GM19463 (cell line): ENCODE measurements around the gene KIF2C.
"Not testable (repeated sequence)": the region's sequence is repeated elsewhere in the genome, so short reads cannot be mapped to it uniquely, and the experiment has no call there.

Experiments used
- ATAC-seq: cut with Tn5 transposase; IDR thresholded peaks from one replicate; pipeline ENCODE4 v1.9.1; 2021; ENCODE audit warnings: mild to moderate bottlenecking, moderate library complexity; ENCODE audit not compliant: unreplicated experiment

Gene KIF2C

DNA sequence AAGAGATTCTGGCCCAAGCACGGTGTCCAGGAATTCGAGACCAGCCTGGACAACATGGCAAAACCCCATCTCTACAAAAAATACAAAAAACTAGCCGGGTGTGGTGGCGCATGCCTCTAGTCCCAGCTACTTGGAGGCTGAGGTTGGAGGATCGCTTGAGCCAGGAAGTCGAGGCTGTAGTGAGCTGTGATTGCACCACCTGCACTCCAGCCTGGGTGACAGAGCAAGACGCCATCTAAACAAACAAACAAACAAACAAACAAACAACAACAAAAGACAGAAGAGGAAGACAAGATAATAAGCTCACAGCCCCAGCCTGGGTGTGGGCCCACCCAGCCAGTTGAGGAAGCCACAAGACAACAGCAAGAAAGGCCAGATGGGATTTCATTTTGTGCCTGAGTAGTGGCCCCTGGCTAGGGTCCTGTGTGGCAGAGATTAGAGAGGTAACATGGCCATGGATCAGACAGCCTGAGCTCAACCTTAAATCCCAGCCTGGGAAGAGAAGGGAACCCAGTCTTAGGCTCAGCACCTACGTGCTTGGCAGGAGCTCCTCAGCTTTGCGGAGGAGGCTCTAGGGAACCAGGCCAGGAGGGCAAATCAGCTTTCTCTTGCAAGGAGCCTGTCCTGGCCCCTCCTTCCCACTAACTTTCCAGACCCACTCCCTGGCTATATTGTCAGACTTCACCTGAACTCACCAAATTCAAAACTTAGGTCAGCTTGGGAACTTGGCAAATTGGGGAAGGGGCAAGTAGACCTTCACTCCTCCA is 53.3 kb downstream of the KIF2C start:
- no peak for ATAC-seq

DNA sequence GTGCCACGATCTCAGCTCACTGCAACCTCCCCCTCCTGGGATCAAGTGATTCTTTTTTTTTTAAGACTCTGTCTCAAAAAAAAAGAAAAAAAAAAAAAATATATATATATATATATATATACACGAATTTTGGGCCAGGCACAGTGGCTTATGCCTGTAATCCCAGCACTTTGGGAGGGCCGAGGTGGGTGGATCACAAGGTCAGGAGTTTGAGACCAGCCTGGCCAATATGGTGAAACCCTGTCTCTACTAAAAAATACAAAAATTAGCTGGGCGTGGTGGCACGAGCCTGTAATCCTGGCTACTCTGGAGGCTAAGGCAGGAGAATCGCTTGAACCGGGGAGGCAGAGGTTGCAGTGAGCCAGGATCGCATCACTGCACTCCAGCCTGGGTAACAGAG is 58.2 kb downstream of the KIF2C start:
- ATAC-seq: not testable (repeated sequence)

DNA sequence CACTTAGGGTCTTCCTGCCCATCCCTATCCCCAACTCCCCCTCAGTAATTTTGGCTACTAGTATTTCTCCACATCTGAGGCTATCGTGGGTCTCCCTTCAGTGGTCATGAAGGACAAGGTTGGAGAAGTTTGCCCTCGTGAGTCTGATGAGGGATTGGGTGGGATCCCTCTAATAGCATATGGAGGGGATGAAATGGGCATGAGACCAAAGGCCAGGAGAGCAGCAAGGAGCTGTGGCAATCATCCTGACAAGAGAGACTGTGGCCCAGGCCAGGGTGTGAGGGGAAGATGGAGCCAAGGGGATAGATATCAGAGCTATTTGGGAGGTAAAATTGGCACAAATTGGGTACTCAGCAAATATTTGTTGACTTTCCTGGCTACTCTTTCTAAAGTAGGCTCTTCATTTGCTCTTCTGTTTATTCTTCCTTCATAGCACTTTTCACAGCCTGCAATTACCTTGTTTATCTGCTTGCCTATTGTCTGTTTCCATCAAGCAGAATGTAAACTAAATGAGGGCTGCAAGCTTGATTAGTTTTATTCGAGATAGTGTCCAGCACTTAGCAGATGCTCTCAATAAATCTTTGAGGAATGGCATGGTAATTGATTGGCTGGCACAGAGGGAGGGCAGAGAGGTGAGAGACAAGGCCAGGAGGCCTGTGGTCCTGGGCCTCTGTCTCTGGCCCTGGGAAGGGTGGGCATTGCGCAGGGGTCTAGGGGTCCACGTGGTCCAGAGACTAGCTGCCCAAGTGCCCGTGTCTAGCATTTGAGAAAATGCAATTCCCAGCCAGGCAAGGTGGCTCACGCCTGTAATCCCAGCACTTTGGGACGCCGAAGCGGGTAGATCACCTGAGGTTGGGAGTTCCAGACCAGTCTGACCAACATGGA is 59.1 kb downstream of the KIF2C start:
- ATAC-seq: no peak

DNA sequence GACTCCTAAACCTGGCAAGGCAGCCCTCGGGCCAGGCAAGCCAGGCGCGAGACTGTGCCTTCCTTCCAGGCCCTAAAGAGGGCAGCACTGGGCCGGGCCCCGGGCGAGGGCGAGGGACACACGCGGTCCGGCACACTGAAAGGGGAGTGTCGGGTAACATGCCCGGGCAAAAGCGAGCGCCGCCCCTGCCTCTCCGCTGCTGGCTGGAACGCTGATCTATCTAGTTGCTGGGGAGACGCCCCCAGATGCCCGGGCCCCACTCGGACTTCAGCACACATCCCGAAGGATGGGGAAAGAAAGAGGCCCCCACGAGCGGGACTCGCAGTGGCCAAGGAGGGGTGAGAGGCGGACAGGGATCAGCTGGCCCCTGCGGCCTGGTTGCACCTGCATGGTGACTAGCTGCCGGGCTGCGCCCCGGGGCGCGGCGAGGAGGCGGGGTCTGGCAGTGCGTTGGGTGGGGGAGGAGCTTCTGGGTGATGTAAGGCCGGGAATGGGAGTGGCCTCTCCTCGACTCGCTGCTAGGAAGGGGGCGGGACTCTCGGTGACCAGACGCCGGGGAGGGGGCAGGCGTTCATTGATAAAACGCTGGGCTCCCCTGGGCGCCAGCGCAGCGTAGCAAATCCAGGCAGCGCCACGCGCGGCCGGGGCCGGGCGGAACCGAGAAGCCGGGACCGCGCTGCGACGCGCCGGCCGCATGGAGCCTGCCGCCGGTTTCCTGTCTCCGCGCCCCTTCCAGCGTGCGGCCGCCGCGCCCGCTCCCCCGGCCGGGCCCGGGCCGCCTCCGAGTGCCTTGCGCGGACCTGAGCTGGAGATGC is 60.3 kb downstream of the KIF2C start, which contains the start of gene PLK3:
Gene PLK3 (plus strand): TSS at position 608 of the 815 bp plus-strand sequence. CDS start 87 bp downstream, at position 695.
- peak; percentile 80 for ATAC-seq

DNA sequence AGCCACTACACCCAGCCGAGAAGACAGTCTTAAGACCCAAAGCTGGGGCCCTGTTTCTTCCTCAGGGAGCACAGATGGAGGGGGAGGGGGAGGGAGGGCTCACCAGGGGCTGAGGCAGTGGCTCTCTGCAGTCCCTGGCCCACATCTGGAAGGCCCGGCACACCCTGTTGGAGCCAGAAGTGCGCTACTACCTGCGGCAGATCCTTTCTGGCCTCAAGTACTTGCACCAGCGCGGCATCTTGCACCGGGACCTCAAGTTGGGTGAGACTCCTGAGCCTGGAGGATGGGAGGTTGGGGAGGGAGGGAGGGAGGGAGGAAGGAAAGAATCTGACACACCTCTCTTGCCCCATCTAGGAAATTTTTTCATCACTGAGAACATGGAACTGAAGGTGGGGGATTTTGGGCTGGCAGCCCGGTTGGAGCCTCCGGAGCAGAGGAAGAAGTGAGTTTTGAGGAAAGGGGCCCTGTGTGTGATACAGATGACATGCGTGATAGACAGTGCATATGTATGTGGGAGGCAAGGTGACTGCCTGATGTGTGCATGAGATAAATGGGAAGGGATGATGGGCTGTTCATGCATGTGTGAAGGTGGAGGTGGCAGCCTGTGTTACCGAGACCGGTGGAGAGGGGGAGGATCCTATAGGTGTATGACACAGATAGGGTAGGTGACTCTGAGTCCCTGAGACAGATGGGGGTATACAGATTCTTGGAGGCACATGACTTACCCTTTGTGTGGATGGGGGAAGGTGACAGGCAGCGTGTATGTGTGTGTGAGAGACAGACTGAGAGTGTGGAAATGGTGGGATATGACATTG is 62.1 kb downstream of the KIF2C start:
- no peak for ATAC-seq

DNA sequence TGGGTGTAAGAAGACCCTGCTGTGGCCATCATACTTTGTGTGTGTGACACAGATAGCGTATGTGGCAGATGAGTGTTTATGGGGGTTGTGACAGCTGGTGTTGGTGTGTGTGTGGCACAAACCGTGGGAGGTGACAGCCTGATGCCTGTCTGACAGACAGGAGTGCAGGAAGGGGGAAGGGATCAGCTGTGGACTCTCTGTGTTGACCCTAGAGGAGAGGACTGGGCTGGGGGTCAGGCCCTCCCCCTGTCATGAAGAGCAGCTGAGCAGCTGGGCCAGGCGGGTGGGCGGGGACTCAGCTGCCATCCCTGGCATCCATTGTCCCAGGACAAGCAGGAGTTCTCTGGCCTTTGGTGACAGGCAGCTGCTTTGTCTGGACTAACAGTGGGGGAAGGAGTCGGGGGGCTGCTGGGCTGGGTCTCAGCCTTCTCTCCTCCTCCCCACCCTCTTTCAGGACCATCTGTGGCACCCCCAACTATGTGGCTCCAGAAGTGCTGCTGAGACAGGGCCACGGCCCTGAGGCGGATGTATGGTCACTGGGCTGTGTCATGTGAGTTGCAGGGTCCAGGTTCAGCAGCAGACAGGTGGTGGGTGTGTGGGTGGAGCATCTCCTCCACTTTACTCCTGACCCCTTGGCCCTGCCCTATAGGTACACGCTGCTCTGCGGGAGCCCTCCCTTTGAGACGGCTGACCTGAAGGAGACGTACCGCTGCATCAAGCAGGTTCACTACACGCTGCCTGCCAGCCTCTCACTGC is 62.8 kb downstream of the KIF2C start:
- ATAC-seq: no peak

DNA sequence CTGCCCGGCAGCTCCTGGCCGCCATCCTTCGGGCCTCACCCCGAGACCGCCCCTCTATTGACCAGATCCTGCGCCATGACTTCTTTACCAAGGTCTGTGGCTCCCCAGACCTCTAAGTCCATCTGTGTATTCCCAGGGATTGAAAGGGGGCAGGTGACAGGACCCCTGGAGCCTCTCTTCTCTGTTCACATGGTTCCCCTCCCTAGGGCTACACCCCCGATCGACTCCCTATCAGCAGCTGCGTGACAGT is 63.4 kb downstream of the KIF2C start:
- ATAC-seq: no peak

DNA sequence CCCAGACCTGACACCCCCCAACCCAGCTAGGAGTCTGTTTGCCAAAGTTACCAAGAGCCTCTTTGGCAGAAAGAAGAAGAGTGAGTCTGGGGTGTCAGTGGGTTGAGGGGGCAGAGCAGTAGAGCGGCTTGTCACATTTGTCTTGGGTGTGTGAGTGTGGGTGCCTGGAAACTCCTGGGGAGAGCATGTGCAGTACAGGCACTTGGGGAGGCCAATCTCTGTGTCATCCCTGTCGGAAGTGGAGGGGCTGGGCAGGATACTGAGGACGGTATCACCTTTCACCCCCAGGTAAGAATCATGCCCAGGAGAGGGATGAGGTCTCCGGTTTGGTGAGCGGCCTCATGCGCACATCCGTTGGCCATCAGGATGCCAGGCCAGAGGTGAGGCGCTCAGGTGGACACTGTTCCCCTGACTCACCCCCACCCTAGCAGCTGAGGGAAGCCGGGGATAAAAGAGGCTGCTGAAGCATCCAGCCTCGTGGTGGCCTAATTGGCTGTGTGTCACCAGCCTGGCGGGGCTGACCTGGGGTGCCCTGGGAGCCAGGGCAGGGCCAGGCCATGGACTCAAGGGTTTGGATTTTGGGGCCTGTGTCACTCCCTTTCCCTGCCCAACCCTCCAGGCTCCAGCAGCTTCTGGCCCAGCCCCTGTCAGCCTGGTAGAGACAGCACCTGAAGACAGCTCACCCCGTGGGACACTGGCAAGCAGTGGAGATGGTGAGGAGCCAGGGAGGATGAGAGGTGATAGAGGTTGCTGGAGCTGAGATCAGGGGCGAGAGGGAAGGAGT is 63.9 kb downstream of the KIF2C start:
- ATAC-seq: no peak

DNA sequence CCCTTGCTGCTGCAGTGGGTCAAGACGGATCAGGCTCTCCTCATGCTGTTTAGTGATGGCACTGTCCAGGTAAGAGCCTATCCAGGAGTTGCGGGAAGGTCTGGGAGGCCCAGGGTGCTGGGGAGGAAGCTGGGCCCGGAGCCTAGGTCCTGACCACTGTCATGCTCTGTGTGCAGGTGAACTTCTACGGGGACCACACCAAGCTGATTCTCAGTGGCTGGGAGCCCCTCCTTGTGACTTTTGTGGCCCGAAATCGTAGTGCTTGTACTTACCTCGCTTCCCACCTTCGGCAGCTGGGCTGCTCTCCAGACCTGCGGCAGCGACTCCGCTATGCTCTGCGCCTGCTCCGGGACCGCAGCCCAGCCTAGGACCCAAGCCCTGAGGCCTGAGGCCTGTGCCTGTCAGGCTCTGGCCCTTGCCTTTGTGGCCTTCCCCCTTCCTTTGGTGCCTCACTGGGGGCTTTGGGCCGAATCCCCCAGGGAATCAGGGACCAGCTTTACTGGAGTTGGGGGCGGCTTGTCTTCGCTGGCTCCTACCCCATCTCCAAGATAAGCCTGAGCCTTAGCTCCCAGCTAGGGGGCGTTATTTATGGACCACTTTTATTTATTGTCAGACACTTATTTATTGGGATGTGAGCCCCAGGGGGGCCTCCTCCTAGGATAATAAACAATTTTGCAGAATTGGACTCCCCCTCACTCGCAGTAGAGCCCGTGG is 65.8 kb downstream of the KIF2C start:
- ATAC-seq: no peak

DNA sequence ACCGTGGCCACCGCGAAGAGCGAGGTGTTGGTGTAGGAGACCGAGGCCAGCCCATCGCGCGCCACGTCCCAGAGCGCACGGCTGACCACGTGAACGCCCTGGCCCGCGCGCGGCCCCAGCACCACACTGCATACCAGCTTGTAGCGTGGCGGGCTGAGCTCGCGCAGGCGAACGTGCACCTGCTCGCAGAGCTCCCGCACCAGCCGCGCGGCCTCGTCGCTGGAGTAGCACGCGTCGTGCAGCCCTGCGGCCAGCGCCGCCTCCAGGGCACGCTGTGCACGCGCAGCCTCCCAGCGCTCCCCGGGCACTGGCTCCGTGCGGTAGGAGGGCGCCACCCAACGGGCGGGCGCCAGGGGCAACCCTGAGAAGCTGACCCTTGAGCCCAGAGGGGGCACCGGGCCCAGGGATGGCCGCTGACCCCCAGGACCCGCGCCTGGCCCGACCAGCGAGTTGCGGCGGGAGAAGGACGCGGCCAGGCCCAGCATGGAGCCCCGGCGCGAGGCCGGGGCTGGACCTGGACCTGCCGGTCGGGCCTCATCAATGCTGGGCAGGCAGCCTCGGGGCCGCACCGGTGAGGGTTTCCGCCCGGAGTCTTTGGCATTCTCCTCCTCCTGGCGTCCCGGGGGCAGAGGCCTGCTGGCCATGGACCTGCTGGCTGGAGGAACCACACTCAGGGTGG is 66.5 kb downstream of the KIF2C start:
- no peak for ATAC-seq

DNA sequence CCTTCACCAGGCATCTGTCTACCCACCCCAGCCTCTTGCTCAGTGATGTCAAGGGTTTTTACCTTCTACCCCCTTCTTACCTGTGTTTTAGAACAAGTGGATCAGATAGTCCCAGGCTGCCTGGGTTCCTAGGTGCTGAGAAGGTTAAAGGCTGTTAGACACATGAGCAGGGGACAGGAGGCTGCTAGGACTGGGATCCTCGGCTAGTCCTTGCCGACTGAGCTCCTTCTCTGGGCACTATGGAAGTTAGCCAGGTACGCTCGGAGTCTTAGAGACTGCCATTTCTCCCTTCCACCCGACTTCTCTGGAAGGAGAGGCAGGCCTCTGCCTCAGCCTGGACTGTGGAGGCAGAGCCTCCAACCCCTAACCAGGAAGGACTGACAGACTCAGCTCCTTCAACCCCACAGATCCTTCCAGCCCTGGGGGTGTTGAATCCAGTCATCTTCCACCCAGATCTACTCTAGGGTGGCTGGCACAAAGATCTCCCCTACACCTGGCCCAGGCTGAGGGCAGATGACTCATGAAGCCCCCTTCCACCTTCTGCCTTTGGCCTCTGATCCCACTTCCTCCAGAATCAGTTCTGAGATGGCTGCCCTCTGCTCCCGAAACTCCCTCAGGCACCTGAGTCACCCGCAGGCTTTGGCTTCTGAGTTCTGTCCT is 67.2 kb downstream of the KIF2C start, which contains the start of gene DYNLT4:
Gene DYNLT4 (minus strand): TSS at position 648 of the 660 bp plus-strand sequence. CDS start 683 bp downstream, outside the sequence.
- ATAC-seq: no peak

DNA sequence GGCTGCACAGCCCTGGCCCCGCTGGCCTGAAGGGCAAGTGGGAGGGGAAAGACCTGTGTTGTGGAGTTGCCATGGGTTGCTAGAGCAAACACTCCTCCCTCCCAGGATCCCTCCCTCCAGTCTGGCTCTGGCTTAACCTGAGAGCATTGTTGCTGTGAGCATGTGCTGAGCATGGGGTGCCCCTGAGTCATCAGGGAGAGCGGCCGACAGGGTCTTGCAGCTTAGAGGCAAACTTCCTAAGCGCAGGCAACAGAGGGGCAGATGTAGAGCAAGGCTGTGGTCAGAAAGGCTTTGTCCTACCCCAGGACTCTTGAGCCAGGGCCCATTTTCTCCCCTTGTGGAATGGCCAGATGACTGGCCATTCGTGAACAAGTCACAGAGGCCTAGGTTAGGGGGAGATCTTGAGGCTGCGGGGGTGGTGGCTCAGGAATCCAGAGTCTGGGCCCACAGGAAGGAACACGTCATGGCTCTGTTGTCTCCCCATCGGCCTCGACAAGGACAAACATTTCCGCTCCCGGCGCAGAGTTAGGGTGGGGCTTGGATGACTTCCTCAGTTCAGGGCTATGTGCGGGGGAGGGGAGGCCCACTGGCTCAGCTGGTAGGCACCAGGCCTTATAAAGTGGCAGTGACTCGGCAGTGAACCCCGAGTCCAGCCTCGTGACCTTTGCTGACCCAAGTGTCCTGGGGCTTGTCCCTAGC is 67.9 kb downstream of the KIF2C start:
- peak; percentile 34 for ATAC-seq

DNA sequence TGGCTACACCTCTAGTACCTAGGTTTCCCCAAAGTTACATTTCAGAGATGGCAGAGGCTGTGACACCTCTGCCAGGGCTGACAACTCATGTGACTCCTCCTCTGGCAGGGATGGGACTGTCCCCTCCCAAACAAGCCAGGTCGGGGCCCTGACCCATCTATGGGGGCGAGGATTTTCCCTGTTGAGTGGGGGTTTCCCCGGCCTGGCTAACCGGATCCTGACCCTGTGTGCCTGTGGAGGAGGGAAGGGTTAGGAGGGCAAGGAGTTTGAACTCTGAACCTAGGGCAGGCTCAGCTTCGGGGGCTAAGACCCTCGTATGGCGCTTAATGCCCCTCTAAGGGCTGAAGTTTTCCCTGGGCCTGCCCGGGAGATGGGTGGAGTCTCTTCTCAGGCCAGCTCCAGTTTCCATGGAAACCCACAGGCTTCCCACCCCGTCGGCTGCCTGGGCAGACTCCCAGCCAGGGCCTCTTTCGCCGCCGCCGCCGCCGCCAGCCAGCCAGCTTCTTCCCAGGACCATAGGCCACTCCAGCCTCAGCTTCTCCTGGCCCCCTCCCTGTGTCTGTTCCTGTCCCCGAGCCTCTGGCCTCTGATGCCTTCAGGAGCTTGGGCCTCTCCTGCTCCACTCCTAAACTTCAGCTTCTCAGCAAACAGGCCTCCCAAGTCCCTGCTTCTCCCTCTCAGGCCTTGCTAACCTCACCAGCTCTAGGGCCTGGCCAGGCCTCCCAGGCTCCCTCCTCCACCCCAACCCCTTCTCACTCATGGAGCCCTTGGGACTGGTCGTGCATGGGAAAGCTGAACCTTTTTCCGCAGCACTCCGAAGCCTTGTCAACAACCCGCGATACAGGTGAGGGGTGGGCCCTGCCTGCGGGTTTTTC is 68.7 kb downstream of the KIF2C start, which contains the start of gene BTBD19:
Gene BTBD19 (plus strand): TSS at position 461 of the 875 bp plus-strand sequence. CDS start 298 bp downstream, at position 759.
- peak; percentile 26 for ATAC-seq

DNA sequence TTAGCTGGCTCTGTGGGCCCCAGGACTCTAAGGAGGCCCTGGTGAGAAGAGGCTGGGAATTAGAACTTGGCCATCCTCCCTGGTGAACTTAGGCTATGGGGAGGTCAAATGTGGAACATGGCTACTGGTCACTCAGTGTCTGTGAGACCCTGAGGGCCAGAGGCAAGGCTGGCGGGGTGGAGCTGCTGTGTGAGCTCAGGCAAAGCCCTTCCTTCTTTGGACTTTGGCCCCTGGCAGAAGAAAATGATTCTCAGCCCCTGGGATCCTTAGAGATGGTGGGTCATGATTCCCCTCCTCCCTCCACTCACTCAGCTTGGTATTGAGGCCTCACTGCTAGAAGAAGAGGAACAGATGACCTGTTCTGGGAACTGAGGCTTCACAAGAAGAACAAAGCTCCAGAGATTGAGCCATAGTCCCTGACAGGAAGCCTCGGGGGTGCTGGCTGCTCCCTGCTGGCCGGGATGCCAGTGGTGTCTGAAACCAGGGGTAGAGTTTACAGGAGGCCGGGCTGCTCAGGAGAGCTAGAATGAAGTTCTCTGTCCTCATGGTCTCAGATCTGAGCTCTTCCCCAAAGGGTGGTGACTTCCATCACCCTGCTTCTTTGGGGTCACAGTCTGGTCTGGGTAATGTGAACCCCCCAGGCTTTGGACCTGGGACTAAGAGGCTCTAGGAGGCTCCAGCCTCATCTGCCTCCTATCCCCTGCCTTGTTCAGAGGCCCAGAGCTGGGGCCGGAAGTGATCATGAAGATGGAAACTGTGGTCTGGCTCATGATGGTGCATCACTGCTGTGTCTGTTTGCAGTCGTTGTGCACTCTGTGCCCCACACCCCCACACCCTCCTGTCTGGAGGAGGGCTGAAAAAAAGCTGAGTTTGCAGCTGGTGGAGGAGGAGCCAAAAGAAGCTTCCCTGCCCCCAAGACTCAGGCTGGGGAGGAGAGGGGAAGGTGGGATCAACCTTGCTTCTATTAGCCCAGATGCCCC is 69.6 kb downstream of the KIF2C start:
- ATAC-seq: peak; percentile 46
